Body of pancreas (tissue), 4 donors: ENCODE data around the gene KRTAP10-12.

Experiments used
- POLR2A ChIP-seq, 3 donors: fragments of 450-650 bp; IDR thresholded peaks; one replicate each; pipeline ENCODE4 v1.6.1; 2016; ENCODE audit warnings: antibody characterized with exemption in 3 of 3, mild to moderate bottlenecking in 2 of 3
- TF ChIP-seq, protein P1 (sequence below), 7 experiments: fragments of 450-650 bp in 4 of 7; fragments of 200-600 bp in 3 of 7; sonication (generic) in 3 of 7; IDR thresholded peaks; one replicate each; pipeline ENCODE4 v1.5.1; 2016 to 2019; ENCODE audit warnings: antibody characterized with exemption in 7 of 7

- TF ChIP-seq, protein P1, sequence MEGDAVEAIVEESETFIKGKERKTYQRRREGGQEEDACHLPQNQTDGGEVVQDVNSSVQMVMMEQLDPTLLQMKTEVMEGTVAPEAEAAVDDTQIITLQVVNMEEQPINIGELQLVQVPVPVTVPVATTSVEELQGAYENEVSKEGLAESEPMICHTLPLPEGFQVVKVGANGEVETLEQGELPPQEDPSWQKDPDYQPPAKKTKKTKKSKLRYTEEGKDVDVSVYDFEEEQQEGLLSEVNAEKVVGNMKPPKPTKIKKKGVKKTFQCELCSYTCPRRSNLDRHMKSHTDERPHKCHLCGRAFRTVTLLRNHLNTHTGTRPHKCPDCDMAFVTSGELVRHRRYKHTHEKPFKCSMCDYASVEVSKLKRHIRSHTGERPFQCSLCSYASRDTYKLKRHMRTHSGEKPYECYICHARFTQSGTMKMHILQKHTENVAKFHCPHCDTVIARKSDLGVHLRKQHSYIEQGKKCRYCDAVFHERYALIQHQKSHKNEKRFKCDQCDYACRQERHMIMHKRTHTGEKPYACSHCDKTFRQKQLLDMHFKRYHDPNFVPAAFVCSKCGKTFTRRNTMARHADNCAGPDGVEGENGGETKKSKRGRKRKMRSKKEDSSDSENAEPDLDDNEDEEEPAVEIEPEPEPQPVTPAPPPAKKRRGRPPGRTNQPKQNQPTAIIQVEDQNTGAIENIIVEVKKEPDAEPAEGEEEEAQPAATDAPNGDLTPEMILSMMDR (IDR thresholded peaks at IDR 0.05), result no peak
- TF ChIP-seq POLR2A (IDR thresholded peaks at IDR 0.05), result no peak
These were observed 9.3 kb upstream of the KRTAP10-12 start for GRCh38 chr21:44687671-44688070.
